ENCODE results near the gene LBP.
"Not testable (repeated sequence)": the region's sequence is repeated elsewhere in the genome, so short reads cannot be mapped to it uniquely, and the experiment has no call there.

Gene LBP

DNA sequence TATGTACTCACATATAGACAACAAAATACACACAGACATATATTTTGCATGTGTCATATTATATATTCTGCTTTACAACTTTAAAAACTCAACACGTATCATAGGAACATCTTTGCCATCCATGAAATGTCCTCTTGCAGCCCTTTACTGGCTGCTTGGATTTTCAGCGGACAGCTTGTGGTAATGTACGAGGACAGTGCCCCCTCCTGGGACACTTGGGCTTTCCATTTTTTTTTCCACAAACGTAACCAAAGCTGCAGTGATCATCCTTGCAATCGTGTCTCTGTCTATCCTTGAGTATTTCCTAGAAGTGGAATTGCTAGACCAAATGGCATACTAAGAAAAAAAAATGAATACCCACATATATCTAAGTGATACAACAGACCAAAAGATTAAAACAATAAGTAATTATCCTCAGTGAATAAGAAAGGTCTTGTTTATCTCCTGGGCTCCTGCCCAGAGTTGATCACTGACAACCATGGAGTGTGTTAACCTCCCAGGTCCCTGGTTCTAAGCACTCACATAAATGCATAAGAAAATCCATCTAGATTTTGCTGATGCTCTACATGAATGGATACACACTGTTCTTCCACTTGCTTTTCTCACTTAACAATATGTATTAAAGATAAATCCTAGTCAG, 24.2 kb upstream of the LBP start:
- DNase-seq = no peak

GRCh38 chr20:38324159-38324558, 22.1 kb upstream of the LBP start:
- DNase-seq = no peak

DNA sequence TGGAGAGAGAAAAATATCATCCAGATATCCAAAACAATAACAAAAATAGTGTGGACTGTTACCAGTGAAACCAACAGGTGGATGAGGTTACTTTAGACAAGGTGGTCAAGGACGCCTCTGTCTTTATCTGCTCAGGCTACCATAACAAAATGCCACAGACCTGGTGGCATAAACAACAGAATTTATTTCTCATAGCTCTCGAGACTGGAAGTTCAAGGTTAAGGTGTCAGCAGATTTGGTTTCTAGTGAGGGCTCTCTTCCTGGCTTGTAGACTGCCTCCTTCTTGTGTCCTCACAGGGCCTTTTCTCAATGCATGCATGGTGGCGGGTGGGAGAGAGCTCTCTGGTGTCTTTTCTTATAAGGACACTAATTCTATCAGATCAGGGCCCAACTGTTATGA, 21.1 kb upstream of the LBP start:
- DNase-seq = no peak

DNA sequence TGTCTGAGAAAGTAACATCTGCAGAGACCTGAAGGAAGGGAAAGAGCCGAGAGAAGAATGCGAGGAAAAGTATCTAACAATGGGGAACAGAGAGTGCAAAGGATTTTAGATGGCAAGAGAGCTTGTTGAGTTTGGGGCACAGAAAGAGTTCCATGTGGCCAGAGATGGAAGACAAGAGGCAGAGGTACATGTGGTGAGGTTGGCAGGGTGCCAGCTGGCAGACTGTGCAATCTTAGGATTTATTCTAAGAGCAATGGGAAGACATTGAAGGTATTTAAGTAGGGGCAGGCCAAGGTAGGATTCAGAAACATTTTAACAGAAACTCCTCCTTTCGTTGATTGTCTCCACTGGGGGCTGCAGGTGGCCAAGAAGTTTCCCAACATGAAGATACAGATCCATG, 20.4 kb upstream of the LBP start:
- no peak for DNase-seq

- DNase-seq = no peak
Measured at GRCh38 chr20:38326309-38326708, 20.0 kb upstream of the LBP start.

DNA sequence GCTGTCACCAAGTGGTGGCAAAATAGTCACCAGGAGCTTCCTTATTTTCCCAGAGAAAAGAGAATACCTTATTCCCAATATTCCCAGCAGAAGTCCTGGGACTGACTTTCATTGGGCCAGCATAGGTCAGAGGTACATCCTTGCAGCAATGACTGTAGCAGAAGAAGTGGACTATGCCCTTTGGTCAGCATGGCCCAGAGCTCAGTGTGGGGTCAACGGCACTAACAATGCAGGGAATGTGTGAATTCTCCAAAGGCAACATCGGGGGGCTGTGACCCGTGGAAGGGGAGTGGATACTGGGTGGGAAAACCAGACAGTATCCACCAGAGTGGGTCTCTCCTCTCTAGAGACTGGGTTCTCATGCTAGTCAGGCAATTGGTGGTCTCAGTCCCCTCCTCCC, 15.6 kb upstream of the LBP start:
- DNase-seq = no peak

GRCh38 chr20:38331245-38331644, 15.0 kb upstream of the LBP start:
- no peak for DNase-seq

GRCh38 chr20:38331814-38332213, 14.5 kb upstream of the LBP start:
- DNase-seq = no peak

DNA sequence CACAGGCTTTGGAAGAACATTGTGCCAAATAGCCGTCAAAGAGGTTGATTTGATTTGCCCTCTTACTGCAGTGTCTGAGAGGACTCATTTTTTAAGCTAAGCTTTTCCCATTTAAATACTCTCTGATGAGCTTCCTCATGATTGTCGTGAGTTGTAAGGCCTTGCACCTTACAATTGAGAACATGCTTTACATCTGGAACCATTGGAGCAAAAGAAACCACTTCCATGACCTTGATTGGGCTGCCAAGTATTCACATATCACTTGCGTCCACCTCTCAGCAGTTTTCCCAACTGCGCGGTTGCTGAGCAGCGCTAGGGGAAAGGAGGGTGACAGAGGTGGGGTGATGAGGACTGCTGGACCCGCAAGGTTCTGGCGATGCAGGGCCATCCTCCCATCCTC, 12.3 kb upstream of the LBP start:
- DNase-seq = no peak

DNA sequence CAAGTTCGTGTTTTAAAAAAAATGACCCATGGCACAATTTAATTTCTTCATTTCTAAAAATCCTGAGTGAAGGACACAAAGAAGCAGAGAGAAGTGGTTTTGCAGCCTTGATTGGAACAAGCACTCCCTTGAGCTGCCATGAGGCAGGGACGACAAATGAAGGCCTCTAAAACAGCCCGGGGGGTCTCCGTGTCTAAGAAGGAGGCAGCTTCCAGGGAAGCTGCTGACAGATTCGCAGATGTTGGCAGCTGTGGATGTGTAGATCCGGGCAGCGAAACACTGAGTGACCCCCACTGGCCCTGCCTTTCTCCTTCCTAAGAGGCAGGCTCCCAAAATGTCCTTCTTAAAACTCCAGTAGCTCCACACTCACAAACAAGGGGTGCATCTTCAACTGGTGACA, 9.6 kb upstream of the LBP start:
- DNase-seq = no peak

DNA sequence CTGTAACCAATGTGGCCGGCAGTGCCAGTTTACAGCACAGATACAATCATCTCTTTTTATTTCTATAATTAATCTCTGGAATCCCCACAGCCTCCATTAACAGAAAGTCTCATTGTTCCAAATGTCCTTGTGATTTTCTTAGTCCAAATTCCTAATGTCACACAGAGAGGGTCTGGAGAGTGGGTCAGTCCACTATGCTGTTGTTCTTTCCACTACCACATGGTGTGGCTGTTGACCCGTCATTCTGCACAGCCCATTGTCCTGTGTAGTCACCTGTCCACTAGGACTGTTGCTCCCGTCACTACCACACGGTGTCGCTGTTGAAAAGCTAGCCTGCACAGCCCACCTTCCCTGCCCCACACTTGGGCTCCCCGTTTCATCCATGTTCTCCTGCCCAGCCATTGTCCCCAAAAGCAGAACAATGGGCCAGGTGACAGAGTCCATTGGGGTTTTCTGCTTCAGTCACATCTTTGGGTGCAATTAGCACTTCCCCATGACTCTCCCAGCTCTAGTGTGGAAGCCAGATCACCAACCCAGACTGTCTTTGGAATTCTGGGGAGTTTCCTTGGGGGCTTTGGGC, 8.6 kb upstream of the LBP start:
- peak; percentile 37 for DNase-seq

- no peak for DNase-seq
Measured at GRCh38 chr20:38338849-38339520, 7.3 kb upstream of the LBP start.

DNA sequence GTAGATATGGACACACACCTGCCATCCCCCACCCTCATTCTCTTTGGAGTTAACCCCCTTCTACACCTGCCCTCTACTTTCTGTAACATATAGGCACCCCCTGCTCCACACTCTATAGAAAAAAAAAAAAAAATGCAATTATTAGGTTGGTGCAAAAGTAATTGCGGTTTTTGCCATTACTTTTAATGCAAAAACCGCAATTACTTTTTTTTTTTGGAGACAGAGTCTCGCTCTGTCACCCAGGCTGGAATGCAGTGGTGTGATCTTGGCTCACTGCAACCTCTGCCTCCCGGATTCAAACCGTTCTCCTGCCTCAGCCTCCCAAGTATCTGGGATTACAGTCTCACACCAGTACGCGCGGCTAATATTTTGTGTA, 6.8 kb upstream of the LBP start:
- DNase-seq = not testable (repeated sequence)

- DNase-seq = no peak
Measured at GRCh38 chr20:38339997-38340396, 6.3 kb upstream of the LBP start.

- no peak for DNase-seq
Measured at GRCh38 chr20:38340693-38341092, 5.6 kb upstream of the LBP start.

GRCh38 chr20:38342216-38342615, 4.1 kb upstream of the LBP start:
- DNase-seq = no peak

GRCh38 chr20:38342713-38343310, 3.5 kb upstream of the LBP start:
- no peak for DNase-seq

GRCh38 chr20:38343311-38344106, 2.8 kb upstream of the LBP start:
- DNase-seq = no peak

GRCh38 chr20:38344107-38344701, 2.1 kb upstream of the LBP start:
- no peak for DNase-seq

GRCh38 chr20:38345643-38346042, 639 bp upstream of the LBP start:
- DNase-seq = no peak

GRCh38 chr20:38346741-38347140, 459 bp downstream of the LBP start:
- DNase-seq = no peak

DNA sequence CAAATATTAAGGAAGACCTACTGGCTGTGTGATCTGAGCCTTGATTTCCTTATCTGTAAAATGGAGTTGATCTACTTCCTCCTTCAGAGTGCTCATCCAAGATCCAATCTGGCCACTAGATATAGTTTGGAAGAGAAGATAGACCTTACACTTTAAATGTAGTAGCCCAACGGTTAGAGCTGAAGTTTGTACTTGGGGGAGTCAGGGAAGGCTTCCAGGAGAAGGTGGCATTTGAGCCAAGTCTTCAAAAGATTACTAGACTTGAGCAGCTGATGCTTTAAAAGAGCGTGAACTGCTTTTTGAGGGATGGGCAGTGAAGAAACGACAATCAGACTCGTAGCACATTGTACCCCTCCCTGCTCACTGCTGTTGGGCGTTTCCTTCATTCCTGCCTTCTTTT, 3.6 kb downstream of the LBP start:
- DNase-seq = no peak
